ENCODE results near the gene HPGDS. TPM values are rescaled to one million over a fixed set of nuclear protein-coding genes. Genes with fewer than 3 reads are reported as not detected.

The HPGDS gene
- total RNA-seq, 1 donor from 2014 or later, result not detected

DNA sequence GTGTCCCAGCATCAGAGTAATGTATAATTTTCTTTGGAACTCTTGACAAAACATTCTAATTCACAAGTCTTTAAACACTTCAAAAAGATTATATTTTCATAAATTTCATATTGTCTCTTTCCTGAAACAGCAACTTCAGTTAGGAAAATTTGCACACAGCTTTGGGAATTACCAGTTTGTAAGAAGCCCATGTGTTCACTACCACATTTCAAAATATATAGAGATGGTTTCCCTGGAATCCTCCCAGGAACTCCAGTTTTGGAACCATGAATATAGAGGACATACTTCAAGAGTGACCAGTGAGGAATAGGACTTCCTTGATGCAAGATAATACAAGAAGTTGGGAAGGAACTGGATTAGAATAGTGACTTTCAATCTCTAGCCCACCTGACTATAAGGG, 28.7 kb upstream of the HPGDS start:
- H3K27ac Mint-ChIP-seq, result no peak overlapping the region
- H3K27me3 Mint-ChIP-seq, result no peaks in the 10 kb centered on the region
- peaks cover 1% of the 10 kb centered on the region for H3K36me3 Mint-ChIP-seq (ENCODE audit: insufficient read depth)
- no peak for DNase-seq (ENCODE audit: low spot score, unreplicated experiment)
- no peak for TF ChIP-seq CTCF (IDR thresholded peaks at IDR 0.05; ENCODE audit: unreplicated experiment)
- no peak overlapping the region for H3K4me3 Mint-ChIP-seq (ENCODE audit: low read depth)
- no peaks in the 10 kb centered on the region for H3K4me1 Mint-ChIP-seq (ENCODE audit: low read depth)
- peaks cover 8% of the 10 kb centered on the region for H3K9me3 Mint-ChIP-seq (ENCODE audit: low read depth)

GRCh38 chr4:94370533-94371254, 28.1 kb upstream of the HPGDS start:
- H3K9me3 Mint-ChIP-seq (ENCODE audit: low read depth), result peaks cover 12% of the 10 kb centered on the region
- no peaks in the 10 kb centered on the region for H3K27me3 Mint-ChIP-seq
- H3K36me3 Mint-ChIP-seq (ENCODE audit: insufficient read depth), result peaks cover 1% of the 10 kb centered on the region
- no peak for TF ChIP-seq CTCF (IDR thresholded peaks at IDR 0.05; ENCODE audit: unreplicated experiment)
- no peak overlapping the region for H3K27ac Mint-ChIP-seq
- no peaks in the 10 kb centered on the region for H3K4me1 Mint-ChIP-seq (ENCODE audit: low read depth)
- DNase-seq (ENCODE audit: low spot score, unreplicated experiment), result no peak
- H3K4me3 Mint-ChIP-seq (ENCODE audit: low read depth), result no peak overlapping the region

- Mint-ChIP-seq H3K27ac (no peak overlapping the region), H3K4me1 (ENCODE audit: low read depth) (no peaks in the 10 kb centered on the region), H3K27me3 (no peaks in the 10 kb centered on the region), H3K36me3 (ENCODE audit: insufficient read depth) (peaks cover 1% of the 10 kb centered on the region), H3K9me3 (ENCODE audit: low read depth) (peaks cover 12% of the 10 kb centered on the region), H3K4me3 (ENCODE audit: low read depth) (no peak overlapping the region)
- DNase-seq (ENCODE audit: low spot score, unreplicated experiment), result no peak
- TF ChIP-seq CTCF (IDR thresholded peaks at IDR 0.05; ENCODE audit: unreplicated experiment), result no peak
Measured at GRCh38 chr4:94369046-94369445, 26.4 kb upstream of the HPGDS start.

- no peaks in the 10 kb centered on the region for H3K27me3 Mint-ChIP-seq
- no peak overlapping the region for H3K4me3 Mint-ChIP-seq (ENCODE audit: low read depth)
- H3K9me3 Mint-ChIP-seq (ENCODE audit: low read depth), result peaks cover 12% of the 10 kb centered on the region
- no peaks in the 10 kb centered on the region for H3K4me1 Mint-ChIP-seq (ENCODE audit: low read depth)
- peaks cover 1% of the 10 kb centered on the region for H3K36me3 Mint-ChIP-seq (ENCODE audit: insufficient read depth)
- no peak for TF ChIP-seq CTCF (IDR thresholded peaks at IDR 0.05; ENCODE audit: unreplicated experiment)
- DNase-seq (ENCODE audit: low spot score, unreplicated experiment), result no peak
- H3K27ac Mint-ChIP-seq, result no peak overlapping the region
Measured at GRCh38 chr4:94368459-94368858, 25.8 kb upstream of the HPGDS start.

DNA sequence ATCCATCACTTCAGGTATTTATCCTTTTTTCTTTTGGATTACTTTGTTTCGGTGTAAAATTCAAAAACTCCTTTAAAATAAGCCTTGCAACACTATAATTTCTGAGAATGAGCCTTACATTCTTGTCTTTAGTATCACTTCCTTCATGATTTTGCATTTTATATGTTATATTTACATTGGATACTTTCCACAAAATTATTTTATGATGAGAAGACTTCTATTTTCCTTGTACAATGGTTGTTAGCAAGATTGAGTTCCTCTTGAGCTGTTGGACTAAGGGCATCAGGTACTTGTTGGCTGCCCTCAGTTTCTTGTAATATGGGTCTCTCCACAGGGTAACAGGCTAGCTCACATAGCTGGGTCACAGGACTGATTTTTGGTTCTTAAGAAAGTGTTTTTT, 22.7 kb upstream of the HPGDS start:
- H3K27me3 Mint-ChIP-seq, result no peaks in the 10 kb centered on the region
- no peak overlapping the region for H3K27ac Mint-ChIP-seq
- H3K9me3 Mint-ChIP-seq (ENCODE audit: low read depth), result peaks cover 12% of the 10 kb centered on the region
- TF ChIP-seq CTCF (IDR thresholded peaks at IDR 0.05; ENCODE audit: unreplicated experiment), result no peak
- peaks cover 1% of the 10 kb centered on the region for H3K36me3 Mint-ChIP-seq (ENCODE audit: insufficient read depth)
- peaks cover 3% of the 10 kb centered on the region for H3K4me1 Mint-ChIP-seq (ENCODE audit: low read depth)
- no peak for DNase-seq (ENCODE audit: low spot score, unreplicated experiment)
- H3K4me3 Mint-ChIP-seq (ENCODE audit: low read depth), result no peak overlapping the region
